CD14-positive monocyte (primary cell): ENCODE measurements around the gene INPP4B. TPM values are rescaled to one million over a fixed set of nuclear protein-coding genes. Genes with fewer than 3 reads are reported as not detected.

Source experiments
- DNase-seq, 3 donors: peaks; one replicate each; pipeline ENCODE4 v3.0.0-alpha.2; 2011 to 2022
- H2AFZ ChIP-seq: 2 replicates; pipeline ENCODE4 v1.6.0; 2012; ENCODE audit warnings: mild to moderate bottlenecking, low read depth, low read length, inconsistent platforms; ENCODE audit not compliant: insufficient read depth, poor library complexity, severe bottlenecking
- H3K27ac ChIP-seq, 2 donors: 1 replicate in 1 of 2; 2 replicates in 1 of 2; pipeline ENCODE4 v1.5.1; 2012 to 2013; ENCODE audit warnings: low read length in 2 of 2, control low read depth in 1 of 2, inconsistent platforms in 1 of 2, low read depth in 1 of 2, mild to moderate bottlenecking in 1 of 2
- H3K27me3 ChIP-seq, 2 donors: one replicate each; pipeline versions ENCODE4 v1.6.0 to v1.6.1; 2011 to 2013; ENCODE audit warnings: low read length in 2 of 2; ENCODE audit not compliant: control insufficient read depth in 2 of 2, insufficient read depth in 2 of 2
- H3K36me3 ChIP-seq, 2 donors: replicated peaks in 1 of 2; 1 replicate in 1 of 2; 2 replicates in 1 of 2; pipeline versions ENCODE4 v1.5.1 to v1.6.1; 2012 to 2013; ENCODE audit warnings: low read length in 2 of 2, control low read depth in 1 of 2, inconsistent platforms in 1 of 2, mild to moderate bottlenecking in 1 of 2; ENCODE audit not compliant: insufficient read depth in 2 of 2, control insufficient read depth in 1 of 2
- H3K4me1 ChIP-seq, 2 donors: 1 replicate in 1 of 2; 2 replicates in 1 of 2; pipeline versions ENCODE4 v1.5.1 to v1.6.1; 2012 to 2013; ENCODE audit warnings: low read length in 2 of 2, control low read depth in 1 of 2, inconsistent platforms in 1 of 2, mild to moderate bottlenecking in 1 of 2, moderate library complexity in 1 of 2; ENCODE audit not compliant: insufficient read depth in 2 of 2, control insufficient read depth in 1 of 2
- H3K4me2 ChIP-seq: replicated peaks from 2 replicates; pipeline ENCODE3; 2012; ENCODE audit warnings: low read length, moderate library complexity, mild to moderate bottlenecking; ENCODE audit not compliant: poor library complexity, severe bottlenecking; ENCODE audit errors: extremely low read depth
- H3K4me3 ChIP-seq, 3 experiments: fragments of 200-600 bp in 1 of 3; sonication (generic) in 1 of 3; replicated peaks in 1 of 3; 1 replicate in 2 of 3; 2 replicates in 1 of 3; pipeline ENCODE4 v1.5.1; 2011 to 2013; ENCODE audit warnings: low read length in 3 of 3, mild to moderate bottlenecking in 3 of 3, control low read depth in 2 of 3, low read depth in 2 of 3, inconsistent platforms in 1 of 3, moderate library complexity in 1 of 3
- H3K79me2 ChIP-seq: 2 replicates; pipeline ENCODE4 v1.6.0; 2012; ENCODE audit warnings: mild to moderate bottlenecking, control low read depth, inconsistent platforms, low read length, moderate library complexity; ENCODE audit not compliant: insufficient read depth
- H3K9ac ChIP-seq: 2 replicates; pipeline ENCODE4 v1.6.0; 2017; ENCODE audit warnings: low read length, mild to moderate bottlenecking; ENCODE audit not compliant: insufficient read depth, poor library complexity, severe bottlenecking
- H3K9me3 ChIP-seq, 2 donors: replicated peaks in 1 of 2; 1 replicate in 1 of 2; 2 replicates in 1 of 2; pipeline versions ENCODE4 v1.5.1 to v1.6.1; 2012 to 2013; ENCODE audit warnings: low read length in 2 of 2, control low read depth in 1 of 2; ENCODE audit not compliant: control insufficient read depth in 1 of 2, insufficient read depth in 1 of 2
- H4K20me1 ChIP-seq: 2 replicates; pipeline ENCODE4 v1.6.0; 2012; ENCODE audit warnings: mild to moderate bottlenecking, low read length, control low read depth, moderate library complexity; ENCODE audit not compliant: insufficient read depth
- H3K27ac Mint-ChIP-seq, 7 donors: one replicate each; pipeline ENCODE4 v1.8.0; 2020; ENCODE audit warnings: mild to moderate bottlenecking in 7 of 7, mixed read lengths in 7 of 7, moderate library complexity in 6 of 7, inconsistent platforms in 2 of 7
- H3K27me3 Mint-ChIP-seq, 3 donors: one replicate each; pipeline ENCODE4 v1.8.0; 2021 to 2022; ENCODE audit warnings: low read depth in 3 of 3, mild to moderate bottlenecking in 3 of 3, mixed read lengths in 3 of 3, moderate library complexity in 3 of 3, inconsistent platforms in 1 of 3
- H3K36me3 Mint-ChIP-seq, 2 donors: one replicate each; pipeline ENCODE4 v1.8.0; 2020; ENCODE audit warnings: mixed read lengths in 2 of 2, inconsistent platforms in 1 of 2, mild to moderate bottlenecking in 1 of 2
- H3K4me1 Mint-ChIP-seq: one replicate; pipeline ENCODE4 v1.8.0; 2020; ENCODE audit warnings: mild to moderate bottlenecking, mixed read lengths
- H3K4me3 Mint-ChIP-seq, 2 donors: one replicate each; pipeline ENCODE4 v1.8.0; 2020; ENCODE audit warnings: mild to moderate bottlenecking in 2 of 2, mixed read lengths in 2 of 2, moderate library complexity in 1 of 2
- H3K9me3 Mint-ChIP-seq, 7 donors: one replicate each; pipeline ENCODE4 v1.8.0; 2020 to 2022; ENCODE audit warnings: mixed read lengths in 7 of 7, mild to moderate bottlenecking in 6 of 7, moderate library complexity in 6 of 7, inconsistent platforms in 2 of 7
- WGBS: methylation state at CpG from one replicate; pipeline ENCODE4 v1.1.5; 2013; ENCODE audit warnings: missing lambda C conversion rate; ENCODE audit not compliant: insufficient coverage; 5-methylcytosine and 5-hydroxymethylcytosine counted together
- intact Hi-C, 2 donors: fragments of 100-400 bp; cut with micrococcal nuclease; formaldehyde crosslinking; loops; one replicate each; pipeline versions ENCODE4 v1.15.0 to v1.15.1; 2023
- polyA plus RNA-seq, 3 donors: library from polyadenylated mRNA; depleted of rRNA in 1 of 3; unstranded in 2 of 3; stranded (reverse) in 1 of 3; fragments of 300-500 nt in 2 of 3; fragments of >200 nt in 1 of 3; fragmentation: Illumina TruSeq in 2 of 3; gene quantifications; 1 replicate in 2 of 3; 2 replicates in 1 of 3; pipeline ENCODE4 v1.2.3, GENCODE V29; 2012 to 2021
- TF ChIP-seq, protein P1 (sequence below): fragments of 200-600 bp; IDR thresholded peaks from one replicate; pipeline ENCODE4 v1.8.0; 2022; ENCODE audit warnings: antibody characterized with exemption, mild to moderate bottlenecking

The INPP4B gene
- polyA plus RNA-seq, 3 donors: 0.13 to 0.38 (median 0.22) TPM

- Mint-ChIP-seq H3K9me3 (peaks cover 0 to 8% (median 4%) of the 10 kb centered on the region in 7 donors), H3K27me3 (peaks cover 0 to 1% (median 0%) of the 10 kb centered on the region in 3 donors), H3K4me1 (no peaks in the 10 kb centered on the region), H3K36me3 (no peaks in the 10 kb centered on the region), H3K27ac (no peak overlapping the region), H3K4me3 (no peak overlapping the region)
- Histone ChIP-seq H4K20me1 (no peaks in the 10 kb centered on the region), H3K9me3 (no peaks in the 10 kb centered on the region), H2AFZ (no peak overlapping the region), H3K4me3 (no peak overlapping the region), H3K36me3 (no peaks in the 10 kb centered on the region), H3K79me2 (no peaks in the 10 kb centered on the region), H3K27me3 (no peaks in the 10 kb centered on the region), H3K9ac (no peak overlapping the region), H3K4me2 (no peak overlapping the region), H3K27ac (no peak overlapping the region), H3K4me1 (no peaks in the 10 kb centered on the region)
- intact Hi-C loops: no loop called here
- no peak for DNase-seq
- TF ChIP-seq, protein P1, sequence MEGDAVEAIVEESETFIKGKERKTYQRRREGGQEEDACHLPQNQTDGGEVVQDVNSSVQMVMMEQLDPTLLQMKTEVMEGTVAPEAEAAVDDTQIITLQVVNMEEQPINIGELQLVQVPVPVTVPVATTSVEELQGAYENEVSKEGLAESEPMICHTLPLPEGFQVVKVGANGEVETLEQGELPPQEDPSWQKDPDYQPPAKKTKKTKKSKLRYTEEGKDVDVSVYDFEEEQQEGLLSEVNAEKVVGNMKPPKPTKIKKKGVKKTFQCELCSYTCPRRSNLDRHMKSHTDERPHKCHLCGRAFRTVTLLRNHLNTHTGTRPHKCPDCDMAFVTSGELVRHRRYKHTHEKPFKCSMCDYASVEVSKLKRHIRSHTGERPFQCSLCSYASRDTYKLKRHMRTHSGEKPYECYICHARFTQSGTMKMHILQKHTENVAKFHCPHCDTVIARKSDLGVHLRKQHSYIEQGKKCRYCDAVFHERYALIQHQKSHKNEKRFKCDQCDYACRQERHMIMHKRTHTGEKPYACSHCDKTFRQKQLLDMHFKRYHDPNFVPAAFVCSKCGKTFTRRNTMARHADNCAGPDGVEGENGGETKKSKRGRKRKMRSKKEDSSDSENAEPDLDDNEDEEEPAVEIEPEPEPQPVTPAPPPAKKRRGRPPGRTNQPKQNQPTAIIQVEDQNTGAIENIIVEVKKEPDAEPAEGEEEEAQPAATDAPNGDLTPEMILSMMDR: no peak
- WGBS: 98% methylated on average over 4 of the region's 5 CpGs
Measured at GRCh38 chr4:142866685-142867084, 20.6 kb upstream of the INPP4B start.

- Histone ChIP-seq H3K4me1 (no peaks in the 10 kb centered on the region), H3K9ac (no peak overlapping the region), H2AFZ (no peak overlapping the region), H3K27me3 (no peaks in the 10 kb centered on the region), H3K4me3 (no peak overlapping the region), H4K20me1 (no peaks in the 10 kb centered on the region), H3K4me2 (no peak overlapping the region), H3K79me2 (no peaks in the 10 kb centered on the region), H3K27ac (no peak overlapping the region), H3K9me3 (no peaks in the 10 kb centered on the region), H3K36me3 (no peaks in the 10 kb centered on the region)
- H3K9me3 Mint-ChIP-seq: peaks cover 0 to 7% (median 3%) of the 10 kb centered on the region in 7 donors
- no peak overlapping the region for H3K4me3 Mint-ChIP-seq
- H3K27me3 Mint-ChIP-seq: peaks cover 0 to 1% (median 0%) of the 10 kb centered on the region in 3 donors
- no peak for DNase-seq
- WGBS: no CpG with 5 or more reads among the region's 1 CpG
- H3K36me3 Mint-ChIP-seq: no peaks in the 10 kb centered on the region
- peaks cover 1% of the 10 kb centered on the region for H3K4me1 Mint-ChIP-seq
- intact Hi-C loops: no loop called here
- H3K27ac Mint-ChIP-seq: no peak overlapping the region
- TF ChIP-seq, protein P1: no peak
Measured at GRCh38 chr4:142861351-142861750, 15.2 kb upstream of the INPP4B start.
